Left lung (tissue), 8 donors: Measurements from ENCODE around the gene SLC48A1. TPM values are rescaled to one million over a fixed set of nuclear protein-coding genes. Genes with fewer than 3 reads are reported as not detected.

Experiments used
- polyA plus RNA-seq, 6 donors: library from polyadenylated mRNA; unstranded; fragments of 120-200 nt; gene quantifications; one replicate each; pipeline ENCODE4 v1.2.1, GENCODE V29; 2013; ENCODE audit not compliant: insufficient read length in 6 of 6
- total RNA-seq, 2 donors: library from RNA; stranded (reverse); fragmentation: NEBNext Ultra II Directional; extraction: Animal tissue kit (Norgen Biotek cat#: 25700); gene quantifications; one replicate each; pipeline ENCODE4 v1.2.1, GENCODE V29; 2021
- donor health status: DM: no; HTN: yes; CAD: no.
- donor health status: DM: no; HTN: no; CAD: no.

Gene SLC48A1
- total and polyA plus RNA-seq, 8 donors, result 14.9 to 38.6 (median 18.3) TPM

Other genes starting within 250 kb of the SLC48A1 start
- gene RPAP3, start 67.2 kb upstream of the SLC48A1 start, total RNA-seq, result 10 to 100 TPM; 18.5 to 20.7 TPM
- 10 to 100 TPM; 32.8 to 41.6 (median 35.8) TPM for gene RPAP3, start 67.2 kb upstream of the SLC48A1 start, polyA plus RNA-seq
- gene ENDOU, start 47.7 kb upstream of the SLC48A1 start, total RNA-seq, result not detected
- gene ENDOU, start 47.7 kb upstream of the SLC48A1 start, polyA plus RNA-seq, result under 1 TPM; 0.14 to 0.58 (median 0.30) TPM
- gene RAPGEF3, start 14.4 kb upstream of the SLC48A1 start, total RNA-seq, result 10 to 100 TPM; 15.9 to 28.9 TPM
- 10 to 100 TPM; 10.8 to 21.0 (median 16.5) TPM for gene RAPGEF3, start 14.4 kb upstream of the SLC48A1 start, polyA plus RNA-seq
- 100 to 1,000 TPM; 102 to 115 TPM for gene HDAC7, start 46.7 kb downstream of the SLC48A1 start, total RNA-seq
- gene HDAC7, start 46.7 kb downstream of the SLC48A1 start, polyA plus RNA-seq, result 100 to 1,000 TPM in 1 of 6 donors, 10 to 100 TPM in 5; 69.1 to 102 (median 79.0) TPM
- gene VDR, start 131.8 kb downstream of the SLC48A1 start, total RNA-seq, result 10 to 100 TPM; 29.7 to 32.1 TPM
- gene VDR, start 131.8 kb downstream of the SLC48A1 start, polyA plus RNA-seq, result 1 to 10 TPM; 1.1 to 2.2 (median 1.9) TPM
- gene TMEM106C, start 190.4 kb downstream of the SLC48A1 start, total RNA-seq, result 10 to 100 TPM; 43.1 to 66.8 TPM
- gene TMEM106C, start 190.4 kb downstream of the SLC48A1 start, polyA plus RNA-seq, result 10 to 100 TPM; 76.4 to 99.3 (median 88.7) TPM
- gene COL2A1, start 231.2 kb downstream of the SLC48A1 start, total RNA-seq, result under 1 TPM in 1 of 2 donors, not detected in 1; 0.06 TPM
- gene COL2A1, start 231.2 kb downstream of the SLC48A1 start, polyA plus RNA-seq, result 10 to 100 TPM; 66.1 to 91.3 (median 71.3) TPM